ENCODE data around the gene POP4. TPM values are rescaled to one million over a fixed set of nuclear protein-coding genes. Genes with fewer than 3 reads are reported as not detected.

POP4 gene
- total RNA-seq, 1 experiment from 2014 or later: 75.0 TPM

GRCh38 chr19:29651622-29652394 lies 45.7 kb downstream of the POP4 start:
- H3K4me1 ChIP-seq: no peaks in the 10 kb centered on the region
- ChIA-PET CTCF (no interaction called here), POLR2A (no interaction called here)
- H3K27me3 Mint-ChIP-seq (ENCODE audit: insufficient read depth, unreplicated experiment): peaks cover 10% of the 10 kb centered on the region
- no peak overlapping the region for H3K4me3 Mint-ChIP-seq (ENCODE audit: unreplicated experiment)
- no peak for TF ChIP-seq CTCF (IDR thresholded peaks at IDR 0.05; ENCODE audit: insufficient read depth in 1 of 2, low read depth in 1 of 2, low read length in 1 of 2, severe bottlenecking in 1 of 2, unreplicated experiment in 1 of 2)
- H3K27ac Mint-ChIP-seq (ENCODE audit: unreplicated experiment): no peak overlapping the region
- no TSS peak for BruUV-seq (replicated peaks)
- no peaks in the 10 kb centered on the region for H3K36me3 Mint-ChIP-seq (ENCODE audit: insufficient read depth, unreplicated experiment)
- intact Hi-C loops (cut with micrococcal nuclease; ENCODE audit: unreplicated experiment): no loop called here
- H3K9me3 Mint-ChIP-seq (ENCODE audit: unreplicated experiment): no peaks in the 10 kb centered on the region
- H3K4me3 ChIP-seq (ENCODE audit: low read depth, low read length): no peak overlapping the region
- H3K9me3 ChIP-seq: peaks cover 5% of the 10 kb centered on the region
- H3K36me3 ChIP-seq (ENCODE audit: control insufficient read depth, insufficient read depth, low read length): no peaks in the 10 kb centered on the region
- no peaks in the 10 kb centered on the region for H3K27me3 ChIP-seq (replicated peaks; ENCODE audit: control insufficient read depth, insufficient read depth, low read length)
- no peak for DNase-seq
- H3K4me1 Mint-ChIP-seq (ENCODE audit: low read depth, unreplicated experiment): no peaks in the 10 kb centered on the region

GRCh38 chr19:29653398-29653797 lies 47.3 kb downstream of the POP4 start:
- no peaks in the 10 kb centered on the region for H3K27me3 ChIP-seq (replicated peaks; ENCODE audit: control insufficient read depth, insufficient read depth, low read length)
- BruUV-seq (replicated peaks): no TSS peak
- Mint-ChIP-seq H3K36me3 (ENCODE audit: insufficient read depth, unreplicated experiment) (no peaks in the 10 kb centered on the region), H3K4me3 (ENCODE audit: unreplicated experiment) (no peak overlapping the region), H3K27ac (ENCODE audit: unreplicated experiment) (no peak overlapping the region), H3K27me3 (ENCODE audit: insufficient read depth, unreplicated experiment) (peaks cover 7% of the 10 kb centered on the region), H3K9me3 (ENCODE audit: unreplicated experiment) (no peaks in the 10 kb centered on the region), H3K4me1 (ENCODE audit: low read depth, unreplicated experiment) (no peaks in the 10 kb centered on the region)
- no peak for TF ChIP-seq CTCF (IDR thresholded peaks at IDR 0.05; ENCODE audit: insufficient read depth in 1 of 2, low read depth in 1 of 2, low read length in 1 of 2, severe bottlenecking in 1 of 2, unreplicated experiment in 1 of 2)
- H3K9me3 ChIP-seq: peaks cover 5% of the 10 kb centered on the region
- H3K4me3 ChIP-seq (ENCODE audit: low read depth, low read length): no peak overlapping the region
- ChIA-PET CTCF (no interaction called here), POLR2A (no interaction called here)
- H3K4me1 ChIP-seq: no peaks in the 10 kb centered on the region
- no peak for DNase-seq
- no peaks in the 10 kb centered on the region for H3K36me3 ChIP-seq (ENCODE audit: control insufficient read depth, insufficient read depth, low read length)
- intact Hi-C loops (cut with micrococcal nuclease; ENCODE audit: unreplicated experiment): no loop called here

GRCh38 chr19:29655648-29656335 lies 49.7 kb downstream of the POP4 start:
- no TSS peak for BruUV-seq (replicated peaks)
- no peaks in the 10 kb centered on the region for H3K4me1 ChIP-seq
- no peak for TF ChIP-seq CTCF (IDR thresholded peaks at IDR 0.05; ENCODE audit: insufficient read depth in 1 of 2, low read depth in 1 of 2, low read length in 1 of 2, severe bottlenecking in 1 of 2, unreplicated experiment in 1 of 2)
- Mint-ChIP-seq H3K4me3 (ENCODE audit: unreplicated experiment) (no peak overlapping the region), H3K27ac (ENCODE audit: unreplicated experiment) (no peak overlapping the region), H3K27me3 (ENCODE audit: insufficient read depth, unreplicated experiment) (peaks cover 7% of the 10 kb centered on the region), H3K9me3 (ENCODE audit: unreplicated experiment) (no peaks in the 10 kb centered on the region), H3K4me1 (ENCODE audit: low read depth, unreplicated experiment) (no peaks in the 10 kb centered on the region), H3K36me3 (ENCODE audit: insufficient read depth, unreplicated experiment) (no peaks in the 10 kb centered on the region)
- no peaks in the 10 kb centered on the region for H3K36me3 ChIP-seq (ENCODE audit: control insufficient read depth, insufficient read depth, low read length)
- H3K27me3 ChIP-seq (replicated peaks; ENCODE audit: control insufficient read depth, insufficient read depth, low read length): no peaks in the 10 kb centered on the region
- ChIA-PET POLR2A (no interaction called here), CTCF (no interaction called here)
- peaks cover 5% of the 10 kb centered on the region for H3K9me3 ChIP-seq
- no peak overlapping the region for H3K4me3 ChIP-seq (ENCODE audit: low read depth, low read length)
- no peak for DNase-seq
- intact Hi-C loops (cut with micrococcal nuclease; ENCODE audit: unreplicated experiment): no loop called here
